Activated CD8-positive, alpha-beta memory T cell treated with anti-CD3 and anti-CD28 coated beads, Interleukin-2, amount 50 U/mL, for 1 hour (primary cell): Measurements from ENCODE around the gene LRRC28.

Experiments
- DNase-seq: peaks from one replicate; pipeline ENCODE4 v3.0.0-alpha.2; 2020; ENCODE audit errors: extremely low read depth

LRRC28 gene

DNA sequence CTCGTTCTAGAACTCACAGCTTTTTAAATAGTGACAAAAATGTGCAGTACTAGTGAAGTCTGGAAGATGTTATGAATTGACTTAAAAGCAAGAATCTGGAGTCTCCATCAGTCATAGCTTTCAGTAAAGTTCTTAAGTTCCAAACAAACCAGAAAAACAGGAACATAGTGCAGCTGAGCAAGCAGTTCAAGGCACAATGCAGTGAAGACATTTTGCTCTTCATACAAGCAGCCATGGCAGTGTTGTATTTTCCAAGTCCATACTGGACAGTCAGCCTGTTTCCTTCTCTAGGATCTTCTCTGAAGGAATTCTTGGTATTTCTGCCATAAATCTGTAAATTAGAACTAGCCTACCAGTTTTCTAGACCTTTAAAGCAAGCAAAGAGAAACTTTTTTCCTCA is 90.5 kb downstream of the LRRC28 start:
- DNase-seq: no peak

GRCh38 chr15:99343208-99343607 is 91.9 kb downstream of the LRRC28 start:
- no peak for DNase-seq

DNA sequence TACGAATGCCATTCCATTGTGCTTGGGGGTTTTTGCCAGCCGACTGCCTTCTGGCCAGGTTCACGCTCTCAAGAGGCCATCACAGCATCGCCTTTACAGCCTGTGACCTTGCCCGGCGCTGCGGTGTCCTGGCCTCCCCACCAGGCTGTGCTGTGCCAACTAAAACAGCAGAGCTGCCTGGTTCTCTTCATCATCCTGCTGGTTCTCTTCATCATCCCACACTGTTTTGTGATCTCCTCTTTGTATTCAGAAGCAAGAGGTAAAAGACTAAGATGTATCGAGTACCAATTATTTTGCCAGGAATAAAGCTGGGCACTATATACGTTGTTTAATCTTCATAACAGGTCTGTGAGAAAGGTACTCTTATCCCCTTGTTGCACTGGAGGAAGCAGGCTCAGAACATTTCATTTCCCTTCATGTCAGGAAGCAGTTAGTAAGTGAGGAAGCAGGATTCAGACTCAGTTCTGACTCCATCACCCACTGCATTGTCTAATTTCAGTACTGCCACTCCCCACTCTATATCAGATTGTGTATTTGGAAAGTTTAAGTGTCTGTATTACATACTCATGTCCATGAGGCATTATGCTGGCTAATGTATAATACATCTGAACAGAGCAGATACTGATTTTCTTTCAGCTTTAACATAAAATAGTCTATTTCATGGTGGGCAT is 92.7 kb downstream of the LRRC28 start:
- DNase-seq: no peak

- no peak for DNase-seq
Observed at GRCh38 chr15:99344639-99345038, 93.4 kb downstream of the LRRC28 start.

DNA sequence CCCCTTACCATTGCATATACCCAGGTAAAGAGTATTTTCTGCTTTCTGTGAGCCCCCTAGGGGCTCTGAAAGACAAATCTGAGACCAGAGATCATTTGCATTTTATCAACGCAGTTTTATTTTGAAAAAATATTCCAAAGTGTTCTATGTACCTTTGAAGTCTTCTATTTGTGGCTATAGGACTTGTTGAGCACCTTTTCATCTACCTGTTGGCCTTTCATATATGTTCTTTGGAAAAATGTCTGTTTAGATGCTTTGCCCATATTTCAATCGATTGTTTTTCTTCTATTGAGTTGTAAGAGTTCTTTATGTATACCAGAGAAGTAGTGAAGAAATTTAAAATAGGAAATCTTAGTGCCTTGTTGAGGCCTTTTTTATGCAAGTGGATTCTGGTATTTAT is 94.0 kb downstream of the LRRC28 start:
- no peak for DNase-seq

GRCh38 chr15:99345832-99346462 is 94.7 kb downstream of the LRRC28 start:
- DNase-seq: no peak

DNA sequence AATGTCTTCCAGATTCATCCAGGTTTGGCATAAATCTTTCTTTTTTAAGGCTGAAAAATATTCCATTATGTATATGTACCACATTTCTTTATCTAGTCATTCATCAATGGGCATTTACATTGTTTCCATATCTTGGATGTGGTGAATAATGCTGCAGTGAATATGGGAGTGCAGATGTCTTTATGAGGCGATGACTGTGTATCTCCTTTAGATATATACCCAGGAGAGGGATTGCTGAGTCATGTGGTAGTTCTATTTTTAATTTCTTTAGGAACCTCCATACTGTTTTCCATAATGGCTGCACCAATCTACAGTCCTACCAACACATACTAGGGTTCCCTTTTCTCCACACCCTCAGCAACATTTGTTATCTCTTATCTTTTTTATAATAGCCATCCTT is 96.3 kb downstream of the LRRC28 start:
- DNase-seq: no peak

DNA sequence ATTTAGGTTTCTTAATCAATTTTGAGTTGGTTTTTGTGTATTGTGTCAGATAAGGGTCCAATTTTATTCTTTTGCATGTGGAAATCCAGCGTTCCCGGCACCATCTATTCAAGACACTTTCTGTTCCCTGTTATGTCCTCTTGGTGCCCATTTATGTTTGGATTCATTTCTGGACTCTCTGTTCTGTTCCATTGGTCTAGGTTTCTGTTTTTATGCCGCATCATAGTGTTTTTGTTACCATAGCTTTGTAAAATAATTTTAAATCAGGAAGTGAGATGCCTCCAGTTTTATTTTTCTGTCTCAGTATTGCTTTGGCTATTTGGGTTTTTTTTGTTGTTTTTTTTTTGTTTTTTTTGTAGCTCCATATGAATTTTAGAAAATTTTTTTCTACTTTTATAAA is 97.1 kb downstream of the LRRC28 start:
- DNase-seq: no peak

GRCh38 chr15:99350408-99350807 is 99.1 kb downstream of the LRRC28 start:
- no peak for DNase-seq

- no peak for DNase-seq
Observed at GRCh38 chr15:99359769-99360168, 108.5 kb downstream of the LRRC28 start.

DNA sequence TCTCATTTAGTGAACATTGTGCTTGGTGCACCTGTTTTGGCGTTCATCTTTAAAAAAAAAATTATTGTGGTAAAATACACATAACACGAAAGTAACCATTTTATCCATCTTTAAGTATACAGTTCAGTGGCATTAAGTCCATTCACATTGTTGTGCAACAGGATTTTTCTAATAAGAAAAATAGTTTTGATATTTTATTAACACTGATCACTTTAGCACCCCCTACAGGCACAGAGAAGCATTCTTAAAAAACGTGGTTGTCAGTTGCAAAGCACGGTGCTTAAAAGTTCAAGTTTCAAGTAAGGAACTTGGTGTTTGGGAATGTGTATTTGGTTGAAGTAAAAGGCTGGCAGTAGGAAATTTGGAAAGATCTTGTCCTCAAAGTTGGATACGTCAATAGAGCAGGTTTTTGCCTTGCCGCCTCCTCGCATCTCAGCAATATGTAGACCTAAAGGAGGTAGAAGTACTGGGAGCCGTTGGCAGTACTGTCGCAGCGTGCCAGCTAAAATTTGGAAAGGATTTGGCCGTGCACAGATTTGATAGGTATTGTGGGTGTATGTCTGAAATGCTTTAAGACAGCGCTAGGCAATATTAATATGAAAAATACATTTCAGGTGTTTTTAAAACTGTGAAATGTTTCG is 110.4 kb downstream of the LRRC28 start:
- DNase-seq: no peak

DNA sequence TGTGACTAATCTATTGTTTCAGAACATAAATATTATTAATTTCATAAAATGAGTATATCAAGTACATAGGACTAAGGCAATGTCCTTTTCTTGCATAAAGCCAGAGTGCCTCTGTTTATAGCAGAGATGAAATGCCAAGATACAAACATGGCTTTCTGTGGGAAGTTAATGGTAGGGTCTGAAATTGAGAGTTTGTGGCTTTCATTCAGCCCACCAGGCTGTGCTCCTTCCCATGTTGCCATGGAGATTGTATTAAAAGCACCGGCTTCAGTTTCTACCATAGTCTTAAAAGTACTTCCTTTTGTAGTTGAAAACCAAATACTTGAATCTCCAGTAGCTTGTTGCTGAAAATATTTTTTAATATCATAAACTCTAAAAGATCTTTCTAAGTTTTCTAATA is 114.0 kb downstream of the LRRC28 start:
- no peak for DNase-seq

GRCh38 chr15:99366013-99366412 is 114.7 kb downstream of the LRRC28 start:
- DNase-seq: no peak

DNA sequence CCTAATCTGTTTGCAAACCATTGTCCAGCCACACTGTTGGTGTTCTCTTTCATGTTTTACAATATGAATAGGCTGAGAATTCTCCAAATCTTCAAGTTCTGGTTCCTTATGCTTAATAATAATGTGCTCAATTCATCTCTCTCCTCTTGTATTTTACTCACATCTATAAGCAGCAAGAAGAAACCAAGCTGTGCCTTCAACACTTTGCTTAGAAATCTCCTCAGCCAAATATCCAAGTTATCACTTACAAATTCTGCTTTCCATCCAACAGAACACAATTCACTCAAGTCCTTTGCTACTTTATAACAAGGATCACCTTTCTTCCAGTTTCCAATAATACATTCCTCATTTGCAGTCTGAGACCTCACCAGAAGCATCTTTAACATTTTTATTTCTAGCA is 117.5 kb downstream of the LRRC28 start:
- no peak for DNase-seq

DNA sequence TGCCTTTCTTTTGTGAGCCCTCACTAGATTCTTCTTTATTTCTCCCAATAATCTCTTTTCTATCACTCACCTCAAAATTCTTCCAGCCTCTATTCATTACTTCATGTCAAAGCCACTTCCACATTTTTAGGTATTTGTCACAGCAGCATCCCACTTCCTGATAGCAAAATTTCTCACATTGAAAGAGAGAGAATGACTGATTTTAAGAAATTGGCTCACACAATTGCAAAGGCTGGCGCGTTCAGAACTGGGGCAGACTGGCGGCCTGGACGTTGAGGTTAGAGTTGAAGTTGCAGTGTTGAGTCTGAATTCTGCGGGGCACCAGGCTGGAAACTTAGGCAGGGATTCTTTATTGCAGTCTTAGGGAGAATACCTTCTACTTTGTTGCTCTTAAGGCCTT is 117.9 kb downstream of the LRRC28 start:
- no peak for DNase-seq

DNA sequence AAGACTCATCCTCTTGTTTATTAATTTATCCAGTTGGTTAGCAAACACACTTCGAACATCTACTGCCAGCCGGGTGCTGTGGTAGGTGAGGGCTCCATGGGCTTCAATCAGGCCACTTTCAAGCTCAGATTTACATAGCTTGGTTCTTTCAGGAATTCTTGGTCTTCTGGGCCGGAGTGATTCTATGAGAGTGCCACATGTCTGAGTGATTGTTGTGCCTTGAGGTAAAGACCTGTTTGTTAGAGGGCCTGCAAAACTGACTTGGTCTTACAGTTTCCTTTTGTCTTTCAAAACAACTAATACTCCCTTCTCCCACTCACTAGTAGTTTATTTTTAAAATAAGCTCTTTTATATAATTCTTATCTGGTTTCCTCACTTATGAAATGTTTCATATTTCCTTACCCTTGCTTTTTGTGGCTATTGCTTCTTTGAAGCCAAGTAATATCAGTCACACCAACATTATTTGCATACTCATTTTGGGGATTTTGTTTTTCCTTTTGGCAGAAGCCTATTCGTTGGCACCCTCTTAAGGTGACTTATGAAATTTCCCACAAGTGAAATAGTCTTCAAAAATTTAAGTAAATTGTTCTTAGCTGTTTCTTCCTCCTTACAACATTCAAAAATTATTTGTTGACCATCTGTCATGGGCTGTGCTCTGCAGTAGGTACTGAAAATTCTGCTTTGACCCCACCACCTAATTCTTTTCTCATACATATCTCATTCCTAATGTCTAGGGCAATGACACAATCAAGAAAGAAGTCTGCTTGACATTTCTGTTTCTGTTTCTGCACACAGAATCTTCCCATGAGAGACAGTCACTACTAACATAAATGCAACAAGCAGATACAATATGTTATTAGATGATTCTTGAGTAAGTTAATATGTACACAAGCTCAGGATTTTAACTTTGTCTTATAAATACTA is 120.2 kb downstream of the LRRC28 start:
- DNase-seq: no peak

GRCh38 chr15:99385005-99385669 is 133.9 kb downstream of the LRRC28 start:
- DNase-seq: no peak

DNA sequence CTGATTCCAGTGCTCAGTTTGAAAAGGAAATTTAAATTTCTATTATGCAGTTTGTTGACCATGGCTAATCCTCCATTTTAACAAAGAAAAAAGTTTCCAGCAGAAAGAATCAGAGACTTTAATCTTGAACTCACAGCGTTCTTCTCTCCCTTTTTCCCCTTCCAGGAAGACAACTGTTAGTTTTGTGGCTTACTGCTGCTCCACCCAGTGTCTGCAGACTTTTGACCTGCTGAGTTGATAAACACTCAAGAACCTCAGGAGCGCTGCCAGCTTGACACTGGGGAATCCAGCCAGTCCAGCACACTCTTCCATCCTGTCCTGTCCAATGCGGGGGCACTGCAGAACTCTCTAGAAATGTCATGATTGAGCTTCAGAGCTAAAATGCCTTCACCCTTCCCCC is 134.6 kb downstream of the LRRC28 start:
- no peak for DNase-seq

DNA sequence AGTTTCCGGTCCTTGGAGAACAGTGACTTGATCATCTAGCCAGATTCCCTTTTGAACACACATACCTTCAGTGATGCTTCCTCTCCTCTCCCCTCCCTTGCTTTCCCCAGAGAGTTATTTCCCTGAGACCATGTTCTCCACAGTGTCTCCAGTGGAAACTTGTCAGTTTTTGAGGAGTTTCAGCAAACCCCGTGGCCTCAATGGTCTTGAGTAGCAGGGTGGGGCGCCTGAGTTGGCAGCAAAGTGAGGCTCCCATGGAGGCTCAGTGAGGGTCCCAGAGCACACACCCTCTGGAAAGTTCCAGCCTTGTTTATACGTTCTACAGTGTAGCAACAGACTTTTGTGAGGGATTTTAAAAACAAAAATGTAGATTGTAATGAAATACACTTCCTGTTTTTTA is 135.1 kb downstream of the LRRC28 start:
- no peak for DNase-seq

GRCh38 chr15:99387421-99388168 is 136.3 kb downstream of the LRRC28 start:
- no peak for DNase-seq

DNA sequence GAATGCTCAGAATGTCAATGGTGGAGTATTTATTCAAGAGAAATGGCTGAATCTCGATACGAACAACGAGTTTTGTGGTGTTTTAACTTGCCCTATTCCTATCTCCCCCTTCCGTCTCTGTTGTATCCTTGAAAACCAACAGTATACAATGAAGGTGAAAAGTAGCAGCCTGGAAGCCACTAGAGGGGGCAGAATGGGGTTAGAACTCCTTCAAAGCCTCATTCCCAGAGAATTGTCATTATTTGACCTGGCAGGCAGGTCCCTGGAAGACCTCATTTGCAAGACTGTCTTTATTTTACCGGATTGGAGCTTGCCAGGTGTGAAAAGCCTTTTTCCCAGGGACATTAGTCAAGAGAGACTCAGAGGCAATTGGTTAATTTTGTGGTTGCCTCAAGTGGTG is 139.4 kb downstream of the LRRC28 start:
- no peak for DNase-seq
